Glutamatergic neuron (in vitro differentiated cells): Measurements from ENCODE around the gene NRF1. TPM values are rescaled to one million over a fixed set of nuclear protein-coding genes. Genes with fewer than 3 reads are reported as not detected.
A peak's percentile ranks its signal among the peaks of the same experiment; 100 is the strongest.

Experiments used
- DNase-seq: peaks from one replicate; pipeline ENCODE4 v3.0.0; 2022
- H3K27ac Mint-ChIP-seq: one replicate; pipeline ENCODE4 v1.8.0; 2020; ENCODE audit warnings: mild to moderate bottlenecking, mixed read lengths, inconsistent platforms; ENCODE audit not compliant: unreplicated experiment
- H3K27me3 Mint-ChIP-seq: one replicate; pipeline ENCODE4 v1.8.0; 2020; ENCODE audit warnings: mild to moderate bottlenecking, moderate library complexity, mixed read lengths, inconsistent platforms; ENCODE audit not compliant: unreplicated experiment
- H3K36me3 Mint-ChIP-seq: one replicate; pipeline ENCODE4 v1.8.0; 2020; ENCODE audit warnings: mild to moderate bottlenecking, mixed read lengths, inconsistent platforms; ENCODE audit not compliant: unreplicated experiment
- H3K4me1 Mint-ChIP-seq: one replicate; pipeline ENCODE4 v1.8.0; 2020; ENCODE audit warnings: mild to moderate bottlenecking, low read depth, mixed read lengths, inconsistent platforms; ENCODE audit not compliant: unreplicated experiment
- H3K4me3 Mint-ChIP-seq: one replicate; pipeline ENCODE4 v1.8.0; 2020; ENCODE audit warnings: mild to moderate bottlenecking, mixed read lengths, inconsistent platforms; ENCODE audit not compliant: unreplicated experiment
- H3K9me3 Mint-ChIP-seq: one replicate; pipeline ENCODE4 v1.8.0; 2020; ENCODE audit warnings: mild to moderate bottlenecking, moderate library complexity, mixed read lengths, inconsistent platforms; ENCODE audit not compliant: unreplicated experiment
- CTCF ChIP-seq: fragments of 200-600 bp; sonication (generic); IDR thresholded peaks from one replicate; pipeline ENCODE4 v1.5.0; 2021; ENCODE audit not compliant: partially characterized antibody, unreplicated experiment
- total RNA-seq: library from RNA; stranded (reverse); fragmentation: NEBNext Ultra II Directional; extraction: Animal tissue kit (Norgen Biotek cat#: 25700); gene quantifications from one replicate; pipeline ENCODE4 v1.2.1, GENCODE V29; 2021; ENCODE audit not compliant: unreplicated experiment

NRF1 gene
- total RNA-seq, 1 donor from 2014 or later = 16.4 TPM

GRCh38 chr7:129739427-129739826, 127.9 kb downstream of the NRF1 start:
- Mint-ChIP-seq H3K4me3 (no peak overlapping the region), H3K36me3 (no peaks in the 10 kb centered on the region), H3K27me3 (no peaks in the 10 kb centered on the region), H3K27ac (no peak overlapping the region), H3K9me3 (peaks cover 4% of the 10 kb centered on the region), H3K4me1 (peaks cover 30% of the 10 kb centered on the region)
- TF ChIP-seq CTCF = no peak
- DNase-seq = no peak

GRCh38 chr7:129740574-129741410, 129.3 kb downstream of the NRF1 start:
- H3K27me3 Mint-ChIP-seq = no peaks in the 10 kb centered on the region
- peak overlapping the region; percentile 38 for H3K4me3 Mint-ChIP-seq
- peaks cover 4% of the 10 kb centered on the region for H3K9me3 Mint-ChIP-seq
- no peaks in the 10 kb centered on the region for H3K36me3 Mint-ChIP-seq
- DNase-seq = no peak
- H3K4me1 Mint-ChIP-seq = peaks cover 30% of the 10 kb centered on the region
- no peak for TF ChIP-seq CTCF
- H3K27ac Mint-ChIP-seq = peak overlapping the region; percentile 59

GRCh38 chr7:129741743-129742213, 130.3 kb downstream of the NRF1 start:
- Mint-ChIP-seq H3K36me3 (no peaks in the 10 kb centered on the region), H3K9me3 (peaks cover 4% of the 10 kb centered on the region), H3K27ac (peak overlapping the region; percentile 78), H3K27me3 (no peaks in the 10 kb centered on the region), H3K4me1 (peaks cover 37% of the 10 kb centered on the region), H3K4me3 (no peak overlapping the region)
- DNase-seq = peak; percentile 33
- no peak for TF ChIP-seq CTCF

GRCh38 chr7:129742256-129742655, 130.7 kb downstream of the NRF1 start:
- H3K4me3 Mint-ChIP-seq = peak overlapping the region; percentile 21
- H3K36me3 Mint-ChIP-seq = no peaks in the 10 kb centered on the region
- H3K9me3 Mint-ChIP-seq = peaks cover 4% of the 10 kb centered on the region
- peaks cover 41% of the 10 kb centered on the region for H3K4me1 Mint-ChIP-seq
- peak overlapping the region; percentile 78 for H3K27ac Mint-ChIP-seq
- no peaks in the 10 kb centered on the region for H3K27me3 Mint-ChIP-seq
- DNase-seq = no peak
- TF ChIP-seq CTCF = no peak
